Neutrophil (primary cell): ENCODE measurements around the gene MIGA2.
"Not testable (repeated sequence)": the region's sequence is repeated elsewhere in the genome, so short reads cannot be mapped to it uniquely, and the experiment has no call there.

Experiments
- H3K27ac ChIP-seq: fragments of 200-600 bp; sonication (generic); 2 replicates; pipeline ENCODE4 v1.5.1; 2016; ENCODE audit warnings: mild to moderate bottlenecking, moderate library complexity
- H3K27me3 ChIP-seq: fragments of 200-600 bp; sonication (generic); 2 replicates; pipeline ENCODE4 v1.6.0; 2016; ENCODE audit warnings: mild to moderate bottlenecking
- H3K36me3 ChIP-seq: fragments of 200-600 bp; sonication (generic); 2 replicates; pipeline ENCODE4 v1.5.1; 2017
- H3K4me1 ChIP-seq, 2 experiments: fragments of 200-600 bp in 1 of 2; sonication (generic) in 1 of 2; 1 replicate in 1 of 2; 2 replicates in 1 of 2; pipeline versions ENCODE4 v1.5.1 to v1.6.1; 2013 to 2016; ENCODE audit warnings: low read depth in 1 of 2, low read length in 1 of 2, mild to moderate bottlenecking in 1 of 2, moderate library complexity in 1 of 2; ENCODE audit not compliant: control insufficient read depth in 1 of 2, insufficient read depth in 1 of 2
- H3K4me3 ChIP-seq, 2 experiments: fragments of 200-600 bp in 1 of 2; sonication (generic) in 1 of 2; 1 replicate in 1 of 2; 2 replicates in 1 of 2; pipeline ENCODE4 v1.5.1; 2013 to 2016; ENCODE audit warnings: low read depth in 1 of 2, low read length in 1 of 2, mild to moderate bottlenecking in 1 of 2, moderate library complexity in 1 of 2
- H3K9me3 ChIP-seq: fragments of 200-600 bp; sonication (generic); 2 replicates; pipeline ENCODE4 v1.5.1; 2016
- TF ChIP-seq, protein P1 (sequence below): fragments of 200-600 bp; sonication (generic); IDR thresholded peaks from 2 replicates; pipeline ENCODE4 v1.5.1; 2016; ENCODE audit warnings: antibody characterized with exemption

MIGA2 gene

DNA sequence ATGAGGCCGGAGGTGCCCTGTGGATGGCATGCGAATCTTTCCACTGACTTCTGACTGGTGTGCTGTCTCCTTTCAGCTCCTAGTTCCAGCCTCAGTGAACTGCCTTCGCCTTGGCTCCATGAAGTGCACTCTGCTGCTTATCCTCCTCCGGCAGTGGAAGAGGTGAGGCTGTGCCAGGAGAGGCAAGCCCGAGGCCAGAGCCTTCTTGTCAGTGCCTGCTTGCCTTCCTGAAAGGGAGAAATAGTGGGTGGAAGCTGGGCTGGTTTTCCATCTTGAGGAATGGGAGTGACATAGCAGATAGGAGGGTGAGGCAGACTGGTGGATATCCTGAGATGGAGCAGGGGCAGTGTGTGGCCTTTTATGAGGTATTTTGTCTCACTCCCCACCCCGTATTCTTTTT, 38.0 kb upstream of the MIGA2 start:
- TF ChIP-seq, protein P1, sequence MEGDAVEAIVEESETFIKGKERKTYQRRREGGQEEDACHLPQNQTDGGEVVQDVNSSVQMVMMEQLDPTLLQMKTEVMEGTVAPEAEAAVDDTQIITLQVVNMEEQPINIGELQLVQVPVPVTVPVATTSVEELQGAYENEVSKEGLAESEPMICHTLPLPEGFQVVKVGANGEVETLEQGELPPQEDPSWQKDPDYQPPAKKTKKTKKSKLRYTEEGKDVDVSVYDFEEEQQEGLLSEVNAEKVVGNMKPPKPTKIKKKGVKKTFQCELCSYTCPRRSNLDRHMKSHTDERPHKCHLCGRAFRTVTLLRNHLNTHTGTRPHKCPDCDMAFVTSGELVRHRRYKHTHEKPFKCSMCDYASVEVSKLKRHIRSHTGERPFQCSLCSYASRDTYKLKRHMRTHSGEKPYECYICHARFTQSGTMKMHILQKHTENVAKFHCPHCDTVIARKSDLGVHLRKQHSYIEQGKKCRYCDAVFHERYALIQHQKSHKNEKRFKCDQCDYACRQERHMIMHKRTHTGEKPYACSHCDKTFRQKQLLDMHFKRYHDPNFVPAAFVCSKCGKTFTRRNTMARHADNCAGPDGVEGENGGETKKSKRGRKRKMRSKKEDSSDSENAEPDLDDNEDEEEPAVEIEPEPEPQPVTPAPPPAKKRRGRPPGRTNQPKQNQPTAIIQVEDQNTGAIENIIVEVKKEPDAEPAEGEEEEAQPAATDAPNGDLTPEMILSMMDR: no peak
- Histone ChIP-seq H3K9me3 (no peaks in the 10 kb centered on the region), H3K4me3 (no peak overlapping the region), H3K4me1 (peaks cover 14 to 17% of the 10 kb centered on the region in 2 experiments), H3K27ac (no peak overlapping the region), H3K27me3 (no peaks in the 10 kb centered on the region), H3K36me3 (peaks cover 83% of the 10 kb centered on the region)

DNA sequence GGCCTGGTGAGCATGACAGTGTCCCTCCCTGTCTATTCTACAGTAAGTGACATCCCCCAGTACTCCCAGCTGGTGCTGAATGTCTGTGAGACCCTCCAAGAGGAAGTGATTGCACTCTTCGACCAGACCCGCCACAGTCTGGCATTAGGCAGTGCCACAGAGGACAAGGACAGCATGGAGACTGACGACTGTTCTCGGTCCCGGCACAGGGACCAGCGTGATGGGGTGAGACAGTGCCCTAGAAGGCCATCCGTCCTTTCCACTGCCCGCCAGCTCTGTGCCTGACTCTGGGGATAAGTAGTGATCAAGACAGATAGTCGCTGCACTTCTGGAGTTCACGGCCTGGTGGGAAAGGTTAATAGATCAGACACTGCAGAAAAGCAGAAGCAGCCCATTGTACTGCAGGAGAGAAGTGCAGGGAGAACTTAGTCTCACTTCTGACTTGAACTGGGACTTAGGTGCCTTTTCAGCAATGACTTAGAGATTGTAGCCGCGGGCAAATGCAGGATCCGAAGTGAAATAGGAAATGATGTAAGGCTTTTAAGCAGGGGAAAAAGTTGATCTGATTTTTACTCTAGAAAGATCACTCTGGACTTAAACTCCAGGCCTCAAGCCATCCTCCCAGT, 36.7 kb upstream of the MIGA2 start:
- TF ChIP-seq, protein P1: no peak
- no peaks in the 10 kb centered on the region for H3K9me3 ChIP-seq
- no peaks in the 10 kb centered on the region for H3K27me3 ChIP-seq
- peaks cover 73% of the 10 kb centered on the region for H3K36me3 ChIP-seq
- H3K4me3 ChIP-seq: no peak overlapping the region
- no peak overlapping the region for H3K27ac ChIP-seq
- peaks cover 14 to 17% of the 10 kb centered on the region in 2 experiments for H3K4me1 ChIP-seq

DNA sequence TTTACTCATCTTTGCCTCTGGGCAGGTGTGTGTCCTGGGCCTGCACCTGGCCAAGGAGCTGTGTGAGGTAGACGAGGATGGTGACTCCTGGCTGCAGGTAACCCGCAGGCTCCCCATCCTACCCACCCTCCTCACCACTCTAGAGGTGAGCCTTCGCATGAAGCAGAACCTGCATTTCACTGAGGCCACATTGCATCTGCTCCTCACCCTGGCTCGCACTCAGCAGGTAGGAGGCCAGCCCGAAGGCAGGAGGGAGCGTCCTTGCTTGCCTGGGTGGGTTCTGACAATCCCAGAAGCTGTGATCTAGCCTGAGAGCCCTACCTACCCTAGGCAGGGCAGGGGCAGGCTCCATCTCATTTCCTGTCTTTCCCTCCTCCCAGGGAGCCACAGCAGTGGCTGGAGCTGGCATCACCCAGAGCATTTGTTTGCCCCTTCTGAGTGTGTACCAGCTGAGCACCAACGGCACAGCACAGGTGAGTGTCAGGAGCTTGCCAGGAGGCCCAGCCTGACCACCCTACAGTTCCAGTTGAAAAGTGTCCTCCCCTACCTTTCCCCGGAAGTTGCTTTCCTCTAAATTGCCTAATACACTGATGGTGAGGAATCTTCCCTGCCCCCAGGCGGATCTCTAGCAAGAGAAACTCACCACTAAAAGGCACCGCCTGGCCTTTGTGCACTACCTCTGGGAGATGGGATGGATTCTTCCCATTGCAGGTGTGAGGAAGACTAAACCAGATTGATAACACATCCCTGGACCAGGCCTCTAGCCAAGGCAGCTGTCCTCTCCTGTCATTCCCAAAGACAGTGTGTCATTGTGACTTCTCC, 34.7 kb upstream of the MIGA2 start:
- Histone ChIP-seq H3K27ac (peak overlapping the region; percentile 21), H3K9me3 (no peaks in the 10 kb centered on the region), H3K4me3 (no peak overlapping the region), H3K4me1 (peaks cover 14 to 17% of the 10 kb centered on the region in 2 experiments), H3K27me3 (no peaks in the 10 kb centered on the region), H3K36me3 (peaks cover 73% of the 10 kb centered on the region)
- TF ChIP-seq, protein P1: no peak

DNA sequence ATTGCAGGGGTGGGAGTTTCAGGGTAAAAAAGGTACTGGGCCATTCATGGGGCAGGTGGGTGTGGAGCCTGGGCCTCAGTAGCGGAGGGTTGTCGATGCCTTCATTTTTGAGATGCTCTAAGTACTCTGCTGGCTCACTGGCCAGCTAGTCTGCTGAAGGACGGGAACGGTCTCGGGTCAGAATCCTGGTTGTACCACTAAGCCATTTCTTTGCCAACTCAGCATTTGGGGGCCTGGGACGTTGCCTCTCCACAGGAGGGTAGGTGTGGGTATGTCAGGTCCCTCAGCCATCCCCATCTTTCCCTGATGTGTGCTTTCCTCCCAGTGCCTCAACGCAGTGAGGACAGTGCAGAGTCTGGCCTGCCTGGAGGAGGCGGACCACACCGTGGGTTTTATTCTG, 33.4 kb upstream of the MIGA2 start:
- peaks cover 14 to 17% of the 10 kb centered on the region in 2 experiments for H3K4me1 ChIP-seq
- TF ChIP-seq, protein P1: no peak
- no peaks in the 10 kb centered on the region for H3K9me3 ChIP-seq
- no peak overlapping the region for H3K27ac ChIP-seq
- peaks cover 74% of the 10 kb centered on the region for H3K36me3 ChIP-seq
- no peaks in the 10 kb centered on the region for H3K27me3 ChIP-seq
- H3K4me3 ChIP-seq: no peak overlapping the region

DNA sequence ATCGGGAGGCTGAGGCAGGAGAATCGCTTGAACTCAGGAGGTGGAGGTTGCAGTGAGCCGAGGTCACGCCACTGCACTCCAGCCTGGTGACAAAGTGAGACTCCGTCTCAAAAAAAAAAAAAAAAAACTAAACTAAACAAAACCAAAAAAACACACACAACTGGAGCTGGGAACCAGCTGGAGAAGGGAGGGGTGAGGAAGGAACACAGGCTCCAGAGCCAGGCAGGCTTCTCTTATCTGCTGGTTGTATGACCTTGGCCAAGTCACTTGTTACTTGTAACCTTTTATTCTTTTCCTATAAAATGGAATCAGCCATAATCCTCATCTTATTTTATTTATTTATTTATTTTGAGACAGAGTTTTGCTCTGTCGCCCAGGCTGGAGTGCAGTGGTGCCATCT, 32.3 kb upstream of the MIGA2 start:
- H3K27ac ChIP-seq, H3K4me3 ChIP-seq, H3K27me3 ChIP-seq, H3K9me3 ChIP-seq: not testable (repeated sequence)
- Histone ChIP-seq H3K4me1 (peaks cover 14 to 17% of the 10 kb centered on the region in 2 experiments), H3K36me3 (peaks cover 75% of the 10 kb centered on the region)
